PC-3 (cell line): ENCODE measurements around the gene PQBP1. TPM values are rescaled to one million over a fixed set of nuclear protein-coding genes. Genes with fewer than 3 reads are reported as not detected.

Experiments
- ATAC-seq: fragments of 200-7000 bp; cut with Tn5 transposase; 2 replicates; pipeline ENCODE4 v1.9.1; 2020; ENCODE audit warnings: mild to moderate bottlenecking, moderate library complexity
- Bru-seq: library from RNA; stranded (reverse); fragments of 400-500 nt; gene quantifications from one replicate; lab custom pipeline; 2021; lab: Mats Ljungman, UMichigan
- BruChase-seq, 2 experiments: library from RNA; stranded (reverse); fragments of 400-500 nt; gene quantifications; one replicate each; lab custom pipeline; 2021; lab: Mats Ljungman, UMichigan
- BruUV-seq: library from RNA; stranded (reverse); fragments of 400-500 nt; replicated peaks from 2 replicates; lab custom pipeline; 2021; lab: Mats Ljungman, UMichigan
- CTCF ChIA-PET: fragments of 300-600 bp; sonication (Branson Sonifier 250); formaldehyde crosslinking; loops from one replicate; lab custom pipeline; 2022; ENCODE audit warnings: antibody characterized with exemption; lab: Charles Lee
- POLR2A ChIA-PET: fragments of 300-600 bp; sonication (Branson Sonifier 250); formaldehyde crosslinking; loops from one replicate; lab custom pipeline; 2022; ENCODE audit warnings: antibody characterized with exemption; ENCODE audit not compliant: unreplicated experiment; lab: Charles Lee
- DNase-seq: peaks from one replicate; pipeline ENCODE4 v3.0.0-alpha.2; 2015
- H2AFZ ChIP-seq: fragments of 300-600 bp; sonication (generic); 2 replicates; pipeline ENCODE4 v1.6.0; 2016; ENCODE audit warnings: antibody characterized with exemption, low read length
- H3F3A ChIP-seq: fragments of 300-600 bp; sonication (generic); one replicate; pipeline ENCODE4 v1.6.0; 2017; ENCODE audit warnings: antibody characterized with exemption, low read length, control low read depth, mild to moderate bottlenecking; ENCODE audit not compliant: unreplicated experiment
- H3K27ac ChIP-seq: fragments of 300-600 bp; sonication (generic); 2 replicates; pipeline ENCODE4 v1.5.1; 2016; ENCODE audit warnings: mild to moderate bottlenecking, low read length
- H3K27me3 ChIP-seq: fragments of 300-600 bp; sonication (generic); 2 replicates; pipeline ENCODE4 v1.6.1; 2016; ENCODE audit warnings: low read length, mixed read lengths
- H3K36me3 ChIP-seq: fragments of 300-600 bp; sonication (generic); 2 replicates; pipeline ENCODE4 v1.6.1; 2016; ENCODE audit warnings: low read depth, mixed run types, low read length, mixed read lengths
- H3K4me1 ChIP-seq: fragments of 300-600 bp; sonication (generic); 2 replicates; pipeline ENCODE4 v1.5.1; 2016; ENCODE audit warnings: low read length; ENCODE audit not compliant: insufficient read depth
- H3K4me2 ChIP-seq: fragments of 300-600 bp; sonication (generic); 2 replicates; pipeline ENCODE4 v1.6.0; 2016; ENCODE audit warnings: low read length
- H3K4me3 ChIP-seq: fragments of 300-600 bp; sonication (generic); 2 replicates; pipeline ENCODE4 v1.5.1; 2016; ENCODE audit warnings: mild to moderate bottlenecking, low read length, mixed read lengths
- H3K79me2 ChIP-seq: fragments of 300-600 bp; sonication (generic); 2 replicates; pipeline ENCODE4 v1.6.1; 2017; ENCODE audit warnings: low read length, mixed read lengths
- H3K9ac ChIP-seq: fragments of 300-600 bp; sonication (generic); 2 replicates; pipeline ENCODE4 v1.6.0; 2016; ENCODE audit warnings: mild to moderate bottlenecking, low read length
- H3K9me2 ChIP-seq: fragments of 300-600 bp; sonication (generic); replicated peaks from 2 replicates; pipeline ENCODE4 v1.6.1; 2016; ENCODE audit warnings: mixed run types, low read length, mixed read lengths
- H3K9me3 ChIP-seq: fragments of 300-600 bp; sonication (generic); 2 replicates; pipeline ENCODE4 v1.6.1; 2016; ENCODE audit warnings: low read length, mixed read lengths
- H4K20me1 ChIP-seq: fragments of 300-600 bp; sonication (generic); 2 replicates; pipeline ENCODE4 v1.6.1; 2016; ENCODE audit warnings: low read length, mixed read lengths
- CTCF ChIP-seq: fragments of 300-600 bp; sonication (generic); conservative IDR thresholded peaks from 2 replicates; pipeline ENCODE4 v1.5.1; 2017; ENCODE audit warnings: antibody characterized with exemption, low read depth, mild to moderate bottlenecking, low read length
- EZH2 ChIP-seq: fragments of 300-600 bp; sonication (generic); IDR thresholded peaks from one replicate; pipeline ENCODE4 v1.6.1; 2017; ENCODE audit warnings: antibody characterized with exemption, mild to moderate bottlenecking, low read length; ENCODE audit not compliant: unreplicated experiment
- EZH2phosphoT487 ChIP-seq: fragments of 300-600 bp; sonication (generic); IDR thresholded peaks from 2 replicates; pipeline ENCODE4 v1.6.1; 2018; ENCODE audit warnings: mild to moderate bottlenecking, antibody characterized with exemption, low read length, borderline replicate concordance
- intact Hi-C: fragments of 100-400 bp; cut with micrococcal nuclease; formaldehyde crosslinking; loops from 2 replicates; pipeline ENCODE4 v1.9.0; 2023
- long read RNA-seq: library from polyadenylated mRNA; unstranded; transcript quantifications from one replicate; pipeline ENCODE4 v2.0.0, GENCODE V29; 2021; ENCODE audit not compliant: unreplicated experiment
- total RNA-seq: library from RNA; depleted of rRNA; stranded (reverse); fragments of >200 nt; gene quantifications from 2 replicates; pipeline ENCODE4 v1.2.3, GENCODE V29; 2014; rRNA removed

Gene PQBP1
- 189 and 241 TPM in 2 replicates for total RNA-seq
- Bru-seq, nascent RNA = percentile 93 among the genes with signal in this experiment
- percentile 96 among the genes with signal in this experiment for BruChase-seq, experiment 1, labeled RNA remaining after a 6-hour chase
- percentile 92 among the genes with signal in this experiment for BruChase-seq, experiment 2, labeled RNA remaining after a 2-hour chase
- long read RNA-seq, transcript PQBP1-203 (7 exons, 1,056 nt) = minor isoform, 10 of 110 reads
- long read RNA-seq, transcript PQBP1-216 (7 exons, 938 nt) = minor isoform, 8 of 110 reads
- long read RNA-seq, transcript PQBP1-207 (7 exons, 1,020 nt) = major isoform, 41 of 110 reads
- long read RNA-seq, partial matches to known transcripts = 8 of 110 reads
- long read RNA-seq, other reads (novel, unspliced or antisense) = 27 of 110 reads

DNA sequence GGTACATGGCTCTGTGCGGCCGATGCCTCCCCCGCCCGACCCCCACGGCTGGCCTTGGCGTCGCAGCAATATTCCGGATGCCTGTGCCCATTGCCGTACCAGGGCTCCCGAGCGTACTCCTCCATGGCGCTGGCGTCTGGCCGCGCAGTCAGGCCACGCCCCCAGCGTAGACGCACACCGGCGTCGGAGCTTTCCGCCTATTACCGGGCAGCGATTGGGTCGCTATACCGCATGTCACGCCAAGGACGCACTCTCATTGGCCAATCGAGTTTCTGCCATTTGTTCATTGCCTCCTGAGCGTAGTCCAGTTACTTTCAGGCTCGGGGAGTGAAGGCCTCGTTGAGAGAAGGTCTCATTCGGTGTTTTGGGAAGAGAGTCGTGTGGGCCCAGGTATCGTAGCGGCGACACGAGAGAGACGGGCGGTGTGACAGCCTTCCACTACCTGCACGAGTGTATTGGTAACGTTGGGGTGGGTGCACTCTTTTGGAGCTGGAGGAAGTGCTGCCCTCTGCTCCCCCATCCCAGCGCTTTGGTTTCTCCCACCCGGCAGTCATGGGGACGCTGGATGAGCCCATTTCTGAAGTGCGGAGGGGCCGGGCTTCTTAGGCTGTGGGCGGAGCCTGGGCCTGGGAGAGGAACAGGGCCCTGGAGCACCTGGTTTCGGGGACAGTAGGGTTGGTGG is at the start of gene PQBP1, which contains the start of gene TIMM17B:
Gene PQBP1 (plus strand): TSS at position 306 of the 682 bp plus-strand sequence. CDS start 580 bp downstream, outside the sequence.
Gene TIMM17B (minus strand): TSS at position 144 of the 682 bp plus-strand sequence. CDS start 19 bp downstream, at position 125.
- ChIA-PET POLR2A (interaction anchor here (0.7 to 1.4 kb wide), 3 partner anchors 14 to 323 kb away, joined by 3 to 9 read pairs (median 8); partner anchors contain the start of genes HDAC6, RBM3 and SLC35A2), CTCF (interaction anchor here (0.9 kb wide), 1 partner anchor 30 kb away, joined by 3 read pairs; no protein-coding TSS in a partner anchor)
- intact Hi-C loops = loop anchor here (2.0 to 5.0 kb wide), 2 partner anchors 13 to 145 kb away; partner anchors contain the start of genes SLC35A2 and TFE3
- peak within 1 kb of the TSS; percentile 91 for H2AFZ ChIP-seq
- H3K79me2 ChIP-seq = peaks cover 60% of the 10 kb centered on the region
- no peaks in the 10 kb centered on the region for H3K9me2 ChIP-seq
- no peaks in the 10 kb centered on the region for H3K27me3 ChIP-seq
- H3K4me1 ChIP-seq = peaks cover 17% of the 10 kb centered on the region
- H3K9me3 ChIP-seq = no peaks in the 10 kb centered on the region
- peak within 1 kb of the TSS; percentile 98 for H3K9ac ChIP-seq
- no peaks in the 10 kb centered on the region for H4K20me1 ChIP-seq
- DNase-seq (peak; percentile 97), ATAC-seq (peak; percentile 93)
- H3F3A ChIP-seq = no peaks in the 10 kb centered on the region
- peak within 1 kb of the TSS; percentile 91 for H3K27ac ChIP-seq
- peaks cover 6% of the 10 kb centered on the region for H3K36me3 ChIP-seq
- H3K4me3 ChIP-seq = peak within 1 kb of the TSS; percentile 92
- TF ChIP-seq CTCF = no peak
- TF ChIP-seq EZH2 = no peak
- no peak for TF ChIP-seq EZH2phosphoT487
- BruUV-seq = no TSS peak
- peak within 1 kb of the TSS; percentile 93 for H3K4me2 ChIP-seq

DNA sequence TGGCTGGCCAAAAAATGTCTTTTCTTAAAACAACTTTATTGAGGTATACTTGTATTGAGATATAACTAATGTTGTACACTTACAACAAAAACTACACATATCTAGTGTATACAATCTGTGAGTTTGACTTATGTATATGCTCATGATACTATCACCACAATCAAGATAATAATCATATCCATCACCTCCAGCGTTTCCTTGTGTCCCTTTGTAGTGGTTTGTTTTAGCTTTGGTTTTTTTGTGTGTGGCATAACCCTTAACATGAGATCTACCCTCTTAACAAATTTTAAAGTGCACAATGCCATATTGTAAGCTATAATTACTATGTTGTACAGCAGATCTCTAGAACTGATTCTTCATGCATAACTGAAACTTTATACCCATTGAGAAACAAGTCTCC is 48.9 kb upstream of the PQBP1 start:
- ChIA-PET POLR2A (no interaction called here), CTCF (no interaction called here)
- Histone ChIP-seq H3K27ac (no peak overlapping the region), H3K27me3 (no peaks in the 10 kb centered on the region), H3K4me3 (no peak overlapping the region), H3K9me2 (no peaks in the 10 kb centered on the region), H3F3A (no peaks in the 10 kb centered on the region), H3K36me3 (no peaks in the 10 kb centered on the region), H3K4me1 (no peaks in the 10 kb centered on the region), H3K9ac (no peak overlapping the region), H3K9me3 (no peaks in the 10 kb centered on the region), H3K79me2 (no peaks in the 10 kb centered on the region), H3K4me2 (no peak overlapping the region), H2AFZ (no peak overlapping the region), H4K20me1 (no peaks in the 10 kb centered on the region)
- intact Hi-C loops = no loop called here
- DNase-seq (no peak), ATAC-seq (no peak)
- BruUV-seq = no TSS peak
- TF ChIP-seq CTCF (no peak), EZH2 (no peak)
